HG03520 (cell line): ENCODE measurements around the gene HOMER3.
"Not testable (repeated sequence)": the region's sequence is repeated elsewhere in the genome, so short reads cannot be mapped to it uniquely, and the experiment has no call there.

Experiments used
- ATAC-seq: cut with Tn5 transposase; IDR thresholded peaks from one replicate; pipeline ENCODE4 v1.9.1; 2021; ENCODE audit warnings: mild to moderate bottlenecking, moderate library complexity; ENCODE audit not compliant: unreplicated experiment

Gene HOMER3

GRCh38 chr19:18903156-18904037 lies 37.6 kb downstream of the HOMER3 start:
- no peak for ATAC-seq

GRCh38 chr19:18902519-18902918 lies 38.5 kb downstream of the HOMER3 start:
- not testable (repeated sequence) for ATAC-seq

GRCh38 chr19:18901491-18901890 lies 39.5 kb downstream of the HOMER3 start:
- no peak for ATAC-seq

- ATAC-seq: no peak
Observed at GRCh38 chr19:18900700-18901481, 40.1 kb downstream of the HOMER3 start.

GRCh38 chr19:18899624-18900560 lies 41.1 kb downstream of the HOMER3 start:
- ATAC-seq: no peak

- ATAC-seq: no peak
Observed at GRCh38 chr19:18898607-18899408, 42.2 kb downstream of the HOMER3 start.

GRCh38 chr19:18898081-18898606 lies 42.9 kb downstream of the HOMER3 start:
- no peak for ATAC-seq

- no peak for ATAC-seq
Observed at GRCh38 chr19:18897094-18898029, 43.7 kb downstream of the HOMER3 start.

- ATAC-seq: no peak
Observed at GRCh38 chr19:18896421-18896841, 44.6 kb downstream of the HOMER3 start.

GRCh38 chr19:18895824-18896341 lies 45.1 kb downstream of the HOMER3 start, which contains the start of gene CERS1:
Gene CERS1 (minus strand): TSS chr19:18896158. CDS start chr19:18896072, 86 bp downstream.
- ATAC-seq: no peak

GRCh38 chr19:18895038-18895823 lies 45.8 kb downstream of the HOMER3 start:
- ATAC-seq: no peak

GRCh38 chr19:18894254-18895037 lies 46.6 kb downstream of the HOMER3 start:
- ATAC-seq: no peak

GRCh38 chr19:18893587-18894253 lies 47.3 kb downstream of the HOMER3 start:
- ATAC-seq: no peak

GRCh38 chr19:18889949-18890745 lies 50.9 kb downstream of the HOMER3 start:
- no peak for ATAC-seq

GRCh38 chr19:18886972-18887371 lies 54.0 kb downstream of the HOMER3 start:
- ATAC-seq: no peak
